ENCODE data around the gene SORCS2.

The SORCS2 gene

DNA sequence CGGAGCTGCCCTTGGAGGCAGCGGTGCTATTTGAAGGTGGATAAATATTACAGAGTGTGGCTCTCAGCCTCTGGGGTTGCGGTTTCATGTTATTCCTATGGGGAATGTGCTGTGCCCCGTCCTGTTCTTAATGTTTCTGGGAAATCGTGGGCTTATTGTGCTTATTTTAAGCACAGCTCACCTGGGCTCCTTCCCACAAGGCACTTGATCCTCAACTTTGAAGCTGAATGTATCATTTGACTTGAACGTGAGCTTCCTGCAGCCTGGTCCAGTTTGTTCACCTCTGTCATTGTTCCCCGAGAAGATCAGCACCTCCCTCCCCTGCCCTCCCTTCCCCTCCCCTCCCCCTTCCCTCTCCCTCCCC, 3.9 kb downstream of the SORCS2 start:
- no peak overlapping the region for H3K4me3 ChIP-seq (ENCODE audit: low read depth, low read length)
- TF ChIP-seq, protein P1, sequence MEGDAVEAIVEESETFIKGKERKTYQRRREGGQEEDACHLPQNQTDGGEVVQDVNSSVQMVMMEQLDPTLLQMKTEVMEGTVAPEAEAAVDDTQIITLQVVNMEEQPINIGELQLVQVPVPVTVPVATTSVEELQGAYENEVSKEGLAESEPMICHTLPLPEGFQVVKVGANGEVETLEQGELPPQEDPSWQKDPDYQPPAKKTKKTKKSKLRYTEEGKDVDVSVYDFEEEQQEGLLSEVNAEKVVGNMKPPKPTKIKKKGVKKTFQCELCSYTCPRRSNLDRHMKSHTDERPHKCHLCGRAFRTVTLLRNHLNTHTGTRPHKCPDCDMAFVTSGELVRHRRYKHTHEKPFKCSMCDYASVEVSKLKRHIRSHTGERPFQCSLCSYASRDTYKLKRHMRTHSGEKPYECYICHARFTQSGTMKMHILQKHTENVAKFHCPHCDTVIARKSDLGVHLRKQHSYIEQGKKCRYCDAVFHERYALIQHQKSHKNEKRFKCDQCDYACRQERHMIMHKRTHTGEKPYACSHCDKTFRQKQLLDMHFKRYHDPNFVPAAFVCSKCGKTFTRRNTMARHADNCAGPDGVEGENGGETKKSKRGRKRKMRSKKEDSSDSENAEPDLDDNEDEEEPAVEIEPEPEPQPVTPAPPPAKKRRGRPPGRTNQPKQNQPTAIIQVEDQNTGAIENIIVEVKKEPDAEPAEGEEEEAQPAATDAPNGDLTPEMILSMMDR (IDR thresholded peaks at IDR 0.05; ENCODE audit: low read depth, low read length, missing control alignments): no peak
- no peak for DNase-seq
- no peak overlapping the region for H3K27ac ChIP-seq
- H3K36me3 ChIP-seq (replicated peaks): no peaks in the 10 kb centered on the region
- in situ Hi-C loops (cut with HindIII; ENCODE audit: low pct_ligation_motif_present, low sequenced_read_pairs): no loop called here
- H3K27me3 ChIP-seq (replicated peaks): peaks cover 19% of the 10 kb centered on the region

DNA sequence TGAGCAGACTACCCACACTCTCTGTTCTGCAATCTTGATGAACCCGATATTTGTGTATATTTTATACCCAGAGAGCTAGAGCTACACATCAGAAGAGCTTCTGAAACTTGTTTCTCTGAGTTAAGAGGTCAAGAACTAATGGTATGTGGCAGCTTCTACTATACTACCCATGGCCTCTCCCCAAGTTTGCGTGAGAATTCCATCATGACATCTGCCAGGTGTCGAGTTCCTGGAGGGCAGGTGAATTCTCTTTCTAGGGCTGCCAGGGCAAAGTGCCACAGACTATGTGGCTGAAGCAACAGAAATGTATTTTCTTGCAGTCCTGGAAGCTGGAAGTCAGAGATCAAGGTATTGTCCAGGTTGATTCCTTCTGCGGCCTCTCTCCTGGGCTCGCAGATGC, 4.4 kb downstream of the SORCS2 start:
- Histone ChIP-seq H3K36me3 (replicated peaks) (no peaks in the 10 kb centered on the region), H3K27ac (no peak overlapping the region), H3K27me3 (replicated peaks) (peaks cover 16% of the 10 kb centered on the region), H3K4me3 (ENCODE audit: low read depth, low read length) (no peak overlapping the region)
- in situ Hi-C loops (cut with HindIII; ENCODE audit: low pct_ligation_motif_present, low sequenced_read_pairs): no loop called here
- DNase-seq: no peak
- TF ChIP-seq, protein P1 (IDR thresholded peaks at IDR 0.05; ENCODE audit: low read depth, low read length, missing control alignments): no peak

DNA sequence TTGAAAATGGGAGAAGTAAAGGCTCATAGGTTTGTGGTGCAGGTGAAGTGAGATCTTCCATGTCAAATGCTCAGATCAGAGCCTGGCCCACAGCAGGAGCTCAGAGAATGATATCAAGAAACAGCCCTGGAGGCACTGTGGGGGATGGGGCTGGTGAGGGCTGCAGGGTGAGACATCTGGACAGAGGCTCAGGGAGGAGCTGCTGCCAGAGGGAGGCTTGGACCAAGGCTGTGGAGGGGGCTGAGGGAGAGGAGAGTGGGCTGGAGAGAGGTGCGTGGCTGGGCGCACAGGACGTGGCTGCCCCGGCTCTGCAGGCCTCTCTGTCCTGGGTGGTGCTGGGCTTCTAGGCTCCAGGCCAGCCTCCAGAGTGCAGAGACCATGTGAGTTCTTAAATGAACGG, 5.6 kb downstream of the SORCS2 start:
- TF ChIP-seq, protein P1 (IDR thresholded peaks at IDR 0.05; ENCODE audit: low read depth, low read length, missing control alignments): no peak
- in situ Hi-C loops (cut with HindIII; ENCODE audit: low pct_ligation_motif_present, low sequenced_read_pairs): no loop called here
- Histone ChIP-seq H3K27ac (no peak overlapping the region), H3K27me3 (replicated peaks) (peaks cover 14% of the 10 kb centered on the region), H3K36me3 (replicated peaks) (no peaks in the 10 kb centered on the region), H3K4me3 (ENCODE audit: low read depth, low read length) (no peak overlapping the region)
- DNase-seq: no peak

DNA sequence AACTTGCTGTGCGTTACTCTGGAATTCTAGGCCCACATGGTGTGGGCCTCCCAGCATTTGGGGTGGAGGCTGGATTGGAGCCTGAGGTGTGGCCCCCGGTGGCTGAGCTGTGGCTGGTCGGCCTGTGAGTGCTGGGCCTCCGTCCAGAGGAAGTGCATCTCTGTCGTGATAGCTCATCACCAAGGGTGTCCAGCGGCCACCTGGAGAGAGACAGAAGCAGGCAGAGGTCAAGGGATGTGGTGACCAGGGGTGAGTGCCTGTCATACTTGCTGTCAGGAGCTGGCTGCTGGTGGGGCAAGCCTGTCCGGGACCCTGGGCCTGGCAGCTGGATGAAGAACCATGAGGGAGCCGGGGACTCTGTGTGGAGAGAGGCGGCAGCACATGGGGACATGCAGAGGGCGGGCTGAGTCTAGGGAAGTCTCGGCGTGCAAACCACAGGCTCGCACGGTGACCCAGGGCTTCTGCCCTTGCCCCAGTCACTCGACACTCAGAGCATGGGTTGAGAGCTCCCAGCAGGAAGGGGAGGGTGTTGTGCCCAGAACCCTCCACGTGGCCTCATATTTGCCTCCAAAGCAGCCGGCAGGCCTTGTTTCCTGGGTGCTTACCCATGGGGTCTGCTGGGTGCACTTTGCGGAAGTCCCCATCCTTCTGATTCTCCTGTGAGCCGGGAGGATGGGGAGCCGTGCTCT, 6.2 kb downstream of the SORCS2 start:
- no peak overlapping the region for H3K4me3 ChIP-seq (ENCODE audit: low read depth, low read length)
- peaks cover 8% of the 10 kb centered on the region for H3K27me3 ChIP-seq (replicated peaks)
- no peak overlapping the region for H3K27ac ChIP-seq
- no peaks in the 10 kb centered on the region for H3K36me3 ChIP-seq (replicated peaks)
- no peak for DNase-seq
- TF ChIP-seq, protein P1 (IDR thresholded peaks at IDR 0.05; ENCODE audit: low read depth, low read length, missing control alignments): no peak
- in situ Hi-C loops (cut with HindIII; ENCODE audit: low pct_ligation_motif_present, low sequenced_read_pairs): no loop called here

DNA sequence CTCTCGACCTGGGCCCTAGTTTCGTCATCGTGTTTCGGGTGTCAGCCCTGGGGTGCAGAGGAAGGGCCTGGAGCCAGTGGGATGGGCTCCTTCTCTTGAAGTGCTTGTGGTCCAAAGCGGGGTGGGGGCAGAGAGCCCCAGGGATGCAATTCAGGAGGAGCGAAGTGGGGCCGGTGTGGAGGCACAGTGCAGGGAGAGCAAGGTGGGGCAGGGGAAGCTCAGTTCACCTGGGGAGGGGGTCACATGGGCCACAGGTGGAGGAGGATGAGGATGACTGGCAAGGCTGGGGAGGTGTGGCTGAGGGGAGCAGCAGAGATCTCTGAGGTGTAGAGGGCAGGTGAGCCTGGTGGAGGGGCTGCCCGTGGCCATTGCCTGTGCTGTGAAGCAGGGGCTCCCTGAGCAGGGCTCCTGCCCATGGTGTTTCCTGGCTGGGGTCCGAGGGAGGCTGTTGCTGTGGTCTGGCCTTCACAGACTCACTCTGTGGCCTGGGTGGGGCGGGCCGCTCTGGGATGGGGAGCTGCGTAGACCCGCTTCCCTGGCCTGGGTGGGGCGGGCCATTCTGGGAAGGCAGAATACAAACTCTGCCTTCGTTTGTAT, 6.9 kb downstream of the SORCS2 start:
- Histone ChIP-seq H3K36me3 (replicated peaks) (no peaks in the 10 kb centered on the region), H3K4me3 (ENCODE audit: low read depth, low read length) (no peak overlapping the region), H3K27ac (no peak overlapping the region), H3K27me3 (replicated peaks) (peaks cover 5% of the 10 kb centered on the region)
- DNase-seq: no peak
- TF ChIP-seq, protein P1 (IDR thresholded peaks at IDR 0.05; ENCODE audit: low read depth, low read length, missing control alignments): no peak
- in situ Hi-C loops (cut with HindIII; ENCODE audit: low pct_ligation_motif_present, low sequenced_read_pairs): no loop called here

All from brain microvascular endothelial cell (primary cell).